ENCODE results near the gene POLR2E.
A peak's percentile ranks its signal among the peaks of the same experiment; 100 is the strongest.
"Not testable (repeated sequence)": the region's sequence is repeated elsewhere in the genome, so short reads cannot be mapped to it uniquely, and the experiment has no call there.

POLR2E gene

GRCh38 chr19:1094978-1095701 is at the start of gene POLR2E:
Gene POLR2E, minus strand, starts transcription at chr19:1095375. Its CDS starts 60 bp downstream, at chr19:1095315.
- peak; percentile 98 for DNase-seq

GRCh38 chr19:1144741-1145140 is 49.6 kb upstream of the POLR2E start:
- no peak for DNase-seq

GRCh38 chr19:1143828-1144399 is 48.7 kb upstream of the POLR2E start:
- no peak for DNase-seq

GRCh38 chr19:1141944-1142343 is 46.8 kb upstream of the POLR2E start:
- no peak for DNase-seq

- no peak for DNase-seq
Measured at GRCh38 chr19:1140272-1141027, 45.3 kb upstream of the POLR2E start.

GRCh38 chr19:1139126-1139525 is 44.0 kb upstream of the POLR2E start:
- DNase-seq: no peak

GRCh38 chr19:1138121-1138520 is 42.9 kb upstream of the POLR2E start:
- DNase-seq: no peak

- no peak for DNase-seq
Measured at GRCh38 chr19:1136621-1137317, 41.6 kb upstream of the POLR2E start.

- DNase-seq: no peak
Measured at GRCh38 chr19:1136201-1136600, 41.0 kb upstream of the POLR2E start.

- DNase-seq: no peak
Measured at GRCh38 chr19:1135454-1135853, 40.3 kb upstream of the POLR2E start.

- no peak for DNase-seq
Measured at GRCh38 chr19:1134431-1134830, 39.3 kb upstream of the POLR2E start.

- DNase-seq: peak; percentile 75
Measured at GRCh38 chr19:1133471-1133929, 38.3 kb upstream of the POLR2E start.

GRCh38 chr19:1132552-1133383 is 37.6 kb upstream of the POLR2E start:
- peak; percentile 52 for DNase-seq

GRCh38 chr19:1131718-1132551 is 36.8 kb upstream of the POLR2E start:
- DNase-seq: peak; percentile 94

- DNase-seq: no peak
Measured at GRCh38 chr19:1130771-1131717, 35.9 kb upstream of the POLR2E start.

GRCh38 chr19:1129535-1129934 is 34.4 kb upstream of the POLR2E start:
- DNase-seq: no peak

- not testable (repeated sequence) for DNase-seq
Measured at GRCh38 chr19:1129084-1129483, 33.9 kb upstream of the POLR2E start.

GRCh38 chr19:1128106-1128505 is 32.9 kb upstream of the POLR2E start:
- no peak for DNase-seq

- DNase-seq: no peak
Measured at GRCh38 chr19:1126984-1127760, 32.0 kb upstream of the POLR2E start.

Data from MV-4-11 (cell line).